Tibial nerve (tissue), 3 donors: ENCODE data around the gene KRT84.

ENCODE experiments used
- CTCF ChIP-seq, 5 experiments: fragments of 200-600 bp in 3 of 5; fragments of 450-650 bp in 2 of 5; sonication (generic) in 3 of 5; IDR thresholded peaks; one replicate each; pipeline ENCODE4 v1.5.1; 2016 to 2019; ENCODE audit warnings: antibody characterized with exemption in 5 of 5, mild to moderate bottlenecking in 3 of 5, moderate library complexity in 2 of 5
- POLR2A ChIP-seq, 2 donors: fragments of 450-650 bp; IDR thresholded peaks; one replicate each; pipeline ENCODE4 v1.6.1; 2017; ENCODE audit warnings: antibody characterized with exemption in 2 of 2, mild to moderate bottlenecking in 2 of 2, moderate library complexity in 2 of 2

- TF ChIP-seq CTCF (IDR thresholded peaks at IDR 0.05) = no peak
- TF ChIP-seq POLR2A (IDR thresholded peaks at IDR 0.05) = no peak
Observed at GRCh38 chr12:52405922-52406385, 20.5 kb upstream of the KRT84 start, which contains the start of gene KRT82.
